HEK293T (cell line): ENCODE results near the gene ATG2B.

Source experiments
- ARNT ChIP-seq: fragments of 450-650 bp; IDR thresholded peaks from 2 replicates; pipeline ENCODE4 v1.6.1; 2017; ENCODE audit warnings: mild to moderate bottlenecking
- BHLHE40 ChIP-seq: fragments of 450-650 bp; IDR thresholded peaks from 2 replicates; pipeline ENCODE4 v1.6.1; 2016; ENCODE audit warnings: mild to moderate bottlenecking, moderate library complexity, borderline replicate concordance
- CTBP1 ChIP-seq: fragments of 450-650 bp; IDR thresholded peaks from 2 replicates; pipeline ENCODE4 v1.6.1; 2016; ENCODE audit warnings: borderline replicate concordance
- ELF4 ChIP-seq: fragments of 450-650 bp; IDR thresholded peaks from 2 replicates; pipeline ENCODE4 v1.6.1; 2017; ENCODE audit warnings: antibody characterized with exemption
- FOXK2 ChIP-seq: fragments of 450-650 bp; IDR thresholded peaks from 2 replicates; pipeline ENCODE4 v1.6.1; 2016; ENCODE audit warnings: mild to moderate bottlenecking
- FOXM1 ChIP-seq: fragments of 450-650 bp; IDR thresholded peaks from 2 replicates; pipeline ENCODE4 v1.6.1; 2017; ENCODE audit warnings: mild to moderate bottlenecking, borderline replicate concordance
- L3MBTL2 ChIP-seq: fragments of 450-650 bp; conservative IDR thresholded peaks from 2 replicates; pipeline ENCODE4 v1.6.1; 2016; ENCODE audit warnings: mild to moderate bottlenecking
- LEF1 ChIP-seq: fragments of 450-650 bp; IDR thresholded peaks from 2 replicates; pipeline ENCODE4 v1.6.1; 2017; ENCODE audit warnings: mild to moderate bottlenecking, borderline replicate concordance
- NFRKB ChIP-seq: fragments of 450-650 bp; IDR thresholded peaks from 2 replicates; pipeline ENCODE4 v1.6.1; 2016; ENCODE audit warnings: mild to moderate bottlenecking, moderate library complexity
- TARDBP ChIP-seq: fragments of 450-650 bp; IDR thresholded peaks from 2 replicates; pipeline ENCODE4 v1.6.1; 2016
- ZNF384 ChIP-seq: fragments of 450-650 bp; IDR thresholded peaks from 2 replicates; pipeline ENCODE4 v1.6.1; 2016

DNA sequence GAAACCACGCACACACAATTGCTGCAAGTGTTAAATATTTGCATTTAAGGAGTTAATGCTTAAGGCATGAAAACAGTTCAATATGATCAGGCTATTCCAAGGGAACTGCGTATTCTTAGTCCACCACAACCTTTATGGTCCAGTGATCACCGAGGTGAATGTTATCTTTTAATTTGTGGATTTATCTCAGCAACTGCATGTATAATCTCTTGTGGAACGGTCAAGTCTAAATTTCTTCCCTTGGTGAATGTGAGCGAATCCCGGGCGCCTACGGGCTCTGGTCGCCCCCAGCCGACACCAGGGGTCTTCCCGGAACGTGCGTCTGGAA lies 27.8 kb upstream of the ATG2B start:
- no peak for TF ChIP-seq NFRKB
- no peak for TF ChIP-seq TARDBP
- TF ChIP-seq ZNF384, result no peak
- no peak for TF ChIP-seq L3MBTL2
- TF ChIP-seq ARNT, result no peak
- TF ChIP-seq BHLHE40, result no peak
- no peak for TF ChIP-seq LEF1
- TF ChIP-seq FOXK2, result no peak
- no peak for TF ChIP-seq ELF4
- TF ChIP-seq CTBP1, result no peak
- no peak for TF ChIP-seq FOXM1
